Progenitor cell of endocrine pancreas (in vitro differentiated cells): ENCODE measurements around the gene ATP4B. TPM values are rescaled to one million over a fixed set of nuclear protein-coding genes. Genes with fewer than 3 reads are reported as not detected.

Experiments used
- DNase-seq: peaks from one replicate; pipeline ENCODE4 v3.0.0; 2021; ENCODE audit warnings: low spot score; ENCODE audit not compliant: unreplicated experiment
- H3K27ac Mint-ChIP-seq: 2 replicates; pipeline ENCODE4 v1.8.0; 2021; ENCODE audit warnings: mild to moderate bottlenecking, moderate library complexity, mixed read lengths
- H3K27me3 Mint-ChIP-seq: 2 replicates; pipeline ENCODE4 v1.8.0; 2021; ENCODE audit warnings: mixed read lengths
- H3K36me3 Mint-ChIP-seq: 2 replicates; pipeline ENCODE4 v1.8.0; 2022; ENCODE audit warnings: mixed read lengths; ENCODE audit not compliant: insufficient read depth
- H3K4me1 Mint-ChIP-seq: 2 replicates; pipeline ENCODE4 v1.8.0; 2021; ENCODE audit warnings: low read depth, mixed read lengths
- H3K4me3 Mint-ChIP-seq: 2 replicates; pipeline ENCODE4 v1.8.0; 2021; ENCODE audit warnings: low read depth, mild to moderate bottlenecking, moderate library complexity, mixed read lengths
- H3K9me3 Mint-ChIP-seq: 2 replicates; pipeline ENCODE4 v1.8.0; 2021; ENCODE audit warnings: low read depth, mixed read lengths
- CTCF ChIP-seq: fragments of 200-600 bp; sonication (generic); IDR thresholded peaks from one replicate; pipeline ENCODE4 v1.5.0; 2021; ENCODE audit warnings: antibody characterized with exemption, mild to moderate bottlenecking; ENCODE audit not compliant: unreplicated experiment
- total RNA-seq: library from RNA; stranded (reverse); gene quantifications from 2 replicates; pipeline ENCODE4 v1.2.1, GENCODE V29; 2021

Gene ATP4B
- total RNA-seq, 1 donor from 2014 or later = not detected

GRCh38 chr13:113660066-113660465 lies 2.1 kb upstream of the ATP4B start:
- DNase-seq = no peak
- peaks cover 17% of the 10 kb centered on the region for H3K9me3 Mint-ChIP-seq
- H3K27me3 Mint-ChIP-seq = no peaks in the 10 kb centered on the region
- no peak overlapping the region for H3K27ac Mint-ChIP-seq
- no peak overlapping the region for H3K4me3 Mint-ChIP-seq
- no peak for TF ChIP-seq CTCF
- peaks cover 1% of the 10 kb centered on the region for H3K36me3 Mint-ChIP-seq
- peaks cover 8% of the 10 kb centered on the region for H3K4me1 Mint-ChIP-seq

GRCh38 chr13:113659337-113659736 lies 1.3 kb upstream of the ATP4B start:
- no peak overlapping the region for H3K4me3 Mint-ChIP-seq
- DNase-seq = no peak
- no peak overlapping the region for H3K27ac Mint-ChIP-seq
- H3K27me3 Mint-ChIP-seq = no peaks in the 10 kb centered on the region
- peaks cover 1% of the 10 kb centered on the region for H3K36me3 Mint-ChIP-seq
- peaks cover 17% of the 10 kb centered on the region for H3K9me3 Mint-ChIP-seq
- TF ChIP-seq CTCF = no peak
- peaks cover 3% of the 10 kb centered on the region for H3K4me1 Mint-ChIP-seq

GRCh38 chr13:113658836-113659235 lies 838 bp upstream of the ATP4B start:
- Mint-ChIP-seq H3K27me3 (no peaks in the 10 kb centered on the region), H3K36me3 (peaks cover 1% of the 10 kb centered on the region), H3K4me1 (peaks cover 2% of the 10 kb centered on the region), H3K4me3 (no peak overlapping the region), H3K27ac (no peak overlapping the region), H3K9me3 (peaks cover 17% of the 10 kb centered on the region)
- no peak for DNase-seq
- no peak for TF ChIP-seq CTCF

- no peak for TF ChIP-seq CTCF
- H3K4me3 Mint-ChIP-seq = no peak overlapping the region
- H3K36me3 Mint-ChIP-seq = peaks cover 1% of the 10 kb centered on the region
- H3K4me1 Mint-ChIP-seq = peaks cover 2% of the 10 kb centered on the region
- H3K27ac Mint-ChIP-seq = no peak overlapping the region
- peaks cover 15% of the 10 kb centered on the region for H3K9me3 Mint-ChIP-seq
- no peak for DNase-seq
- no peaks in the 10 kb centered on the region for H3K27me3 Mint-ChIP-seq
Observed at GRCh38 chr13:113656831-113657671, 947 bp downstream of the ATP4B start.

GRCh38 chr13:113656003-113656588 lies 1.9 kb downstream of the ATP4B start:
- no peak for TF ChIP-seq CTCF
- peaks cover 2% of the 10 kb centered on the region for H3K4me1 Mint-ChIP-seq
- H3K27me3 Mint-ChIP-seq = no peaks in the 10 kb centered on the region
- H3K4me3 Mint-ChIP-seq = no peak overlapping the region
- no peak overlapping the region for H3K27ac Mint-ChIP-seq
- DNase-seq = no peak
- peaks cover 1% of the 10 kb centered on the region for H3K36me3 Mint-ChIP-seq
- peaks cover 6% of the 10 kb centered on the region for H3K9me3 Mint-ChIP-seq
